Breast epithelium (tissue), 4 donors: Measurements from ENCODE around the gene PLEKHA8. TPM values are rescaled to one million over a fixed set of nuclear protein-coding genes. Genes with fewer than 3 reads are reported as not detected.
A peak's percentile ranks its signal among the peaks of the same experiment; 100 is the strongest.

Experiments used
- DNase-seq, 2 donors: peaks; one replicate each; pipeline ENCODE4 v3.0.0-alpha.2; 2019; ENCODE audit warnings: low spot score in 2 of 2
- H3K27ac ChIP-seq, 2 donors: fragments of 200-600 bp; sonication (generic) in 1 of 2; one replicate each; pipeline ENCODE4 v1.5.1; 2016 to 2019; ENCODE audit warnings: mild to moderate bottlenecking in 1 of 2
- H3K27me3 ChIP-seq, 2 donors: fragments of 200-600 bp; sonication (generic) in 1 of 2; one replicate each; pipeline versions ENCODE4 v1.5.1 to v1.6.0; 2017 to 2019; ENCODE audit warnings: control low read depth in 1 of 2, mild to moderate bottlenecking in 1 of 2
- H3K36me3 ChIP-seq: fragments of 200-600 bp; one replicate; pipeline ENCODE4 v1.5.1; 2019
- H3K4me1 ChIP-seq, 2 donors: fragments of 200-600 bp; sonication (generic); one replicate each; pipeline ENCODE4 v1.5.1; 2016 to 2019; ENCODE audit warnings: control low read depth in 1 of 2
- H3K4me3 ChIP-seq, 3 donors: fragments of 200-600 bp; sonication (generic); 1 replicate in 2 of 3; 2 replicates in 1 of 3; pipeline ENCODE4 v1.5.1; 2016 to 2019; ENCODE audit warnings: mild to moderate bottlenecking in 3 of 3, moderate library complexity in 2 of 3
- H3K9me3 ChIP-seq, 2 donors: fragments of 200-600 bp; sonication (generic) in 1 of 2; one replicate each; pipeline ENCODE4 v1.5.1; 2016 to 2019; ENCODE audit warnings: control low read depth in 1 of 2
- CTCF ChIP-seq, 3 donors: fragments of 450-650 bp; IDR thresholded peaks; one replicate each; pipeline ENCODE4 v1.5.1; 2016 to 2017; ENCODE audit warnings: antibody characterized with exemption in 3 of 3, mild to moderate bottlenecking in 3 of 3, moderate library complexity in 3 of 3
- POLR2A ChIP-seq: fragments of 450-650 bp; IDR thresholded peaks from one replicate; pipeline ENCODE4 v1.6.1; 2016; ENCODE audit warnings: antibody characterized with exemption, mild to moderate bottlenecking, moderate library complexity
- POLR2AphosphoS5 ChIP-seq, 3 donors: sonication (generic); formaldehyde crosslinking; IDR thresholded peaks; one replicate each; pipeline ENCODE4 v1.6.1; 2017; ENCODE audit warnings: antibody characterized with exemption in 3 of 3
- intact Hi-C: fragments of 100-400 bp; cut with DNase I; formaldehyde crosslinking; loops from one replicate; pipeline ENCODE4 v1.15.1; 2023; ENCODE audit warnings: low total_unique reads
- total RNA-seq, 3 donors: library from RNA; depleted of rRNA; stranded (reverse); fragments of >200 nt; gene quantifications; one replicate each; pipeline ENCODE4 v1.1.0, GENCODE V29; 2016

The PLEKHA8 gene
- total RNA-seq, 3 donors from 2014 or later = 7.5 to 15.1 (median 14.0) TPM

DNA sequence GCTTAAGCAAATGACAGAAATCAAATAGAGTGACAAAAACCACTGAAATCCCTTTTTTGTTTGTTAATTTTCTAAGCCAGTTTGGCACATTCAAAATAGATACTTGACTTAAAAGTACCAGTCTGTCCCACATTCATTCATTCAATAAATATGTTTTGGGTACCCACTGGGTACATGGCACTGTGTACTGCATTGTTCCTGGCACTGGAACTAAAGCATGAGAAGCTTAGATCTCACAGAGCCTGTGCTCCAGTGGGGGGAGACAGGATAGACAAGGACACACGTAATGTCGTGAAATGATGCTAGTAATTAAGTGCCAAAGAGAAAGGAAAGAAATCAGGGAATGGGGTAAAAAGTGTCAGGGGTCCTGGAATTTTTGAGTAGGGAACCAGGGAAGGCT, 119.6 kb downstream of the PLEKHA8 start:
- H3K27ac ChIP-seq = peak overlapping the region in 1 of 2 donors; percentile 83

GRCh38 chr7:30148426-30148825, 120.2 kb downstream of the PLEKHA8 start:
- peak overlapping the region; percentile 83 to 88 for H3K27ac ChIP-seq
- no peak for TF ChIP-seq POLR2A
- no peak for TF ChIP-seq CTCF (IDR thresholded peaks at IDR 0.05)
- no peak for TF ChIP-seq POLR2AphosphoS5 (IDR thresholded peaks at IDR 0.05)
- H3K36me3 ChIP-seq = no peaks in the 10 kb centered on the region

More for the DNA sequence above, 119.6 kb downstream of the PLEKHA8 start:
- H3K4me3 ChIP-seq = no peak overlapping the region
- intact Hi-C loops = no loop called here
- no peak for TF ChIP-seq POLR2AphosphoS5 (IDR thresholded peaks at IDR 0.05)
- no peaks in the 10 kb centered on the region for H3K9me3 ChIP-seq
- peaks cover 0 to 6% of the 10 kb centered on the region in 2 donors for H3K4me1 ChIP-seq
- DNase-seq = no peak
- H3K36me3 ChIP-seq = no peaks in the 10 kb centered on the region
- no peaks in the 10 kb centered on the region for H3K27me3 ChIP-seq

GRCh38 chr7:30148951-30149459, 120.8 kb downstream of the PLEKHA8 start:
- H3K4me1 ChIP-seq = no peaks in the 10 kb centered on the region
- H3K27ac ChIP-seq = peak overlapping the region; percentile 83 to 88
- H3K4me3 ChIP-seq = peak overlapping the region in 1 of 3 donors; percentile 5
- no peaks in the 10 kb centered on the region for H3K27me3 ChIP-seq
- no peak for TF ChIP-seq CTCF (IDR thresholded peaks at IDR 0.05)
- TF ChIP-seq POLR2AphosphoS5 (IDR thresholded peaks at IDR 0.05) = peak in 1 of 3 donors; percentile 32
- TF ChIP-seq POLR2A = no peak
- no peaks in the 10 kb centered on the region for H3K36me3 ChIP-seq
- DNase-seq = peak in 1 of 2 donors; percentile 77
- intact Hi-C loops = no loop called here
- no peaks in the 10 kb centered on the region for H3K9me3 ChIP-seq

More at GRCh38 chr7:30148426-30148825, 120.2 kb downstream of the PLEKHA8 start:
- Histone ChIP-seq H3K4me1 (peaks cover 0 to 4% of the 10 kb centered on the region in 2 donors), H3K27me3 (no peaks in the 10 kb centered on the region), H3K4me3 (no peak overlapping the region), H3K9me3 (no peaks in the 10 kb centered on the region)
- DNase-seq = no peak
- intact Hi-C loops = no loop called here

- DNase-seq = no peak
- Histone ChIP-seq H3K9me3 (no peaks in the 10 kb centered on the region), H3K27me3 (no peaks in the 10 kb centered on the region), H3K27ac (peak overlapping the region; percentile 83 to 88), H3K36me3 (no peaks in the 10 kb centered on the region), H3K4me1 (no peaks in the 10 kb centered on the region), H3K4me3 (no peak overlapping the region)
- intact Hi-C loops = no loop called here
- TF ChIP-seq POLR2AphosphoS5 (IDR thresholded peaks at IDR 0.05) (no peak), POLR2A (no peak), CTCF (IDR thresholded peaks at IDR 0.05) (no peak)
Observed at GRCh38 chr7:30149640-30150272, 121.5 kb downstream of the PLEKHA8 start.

DNA sequence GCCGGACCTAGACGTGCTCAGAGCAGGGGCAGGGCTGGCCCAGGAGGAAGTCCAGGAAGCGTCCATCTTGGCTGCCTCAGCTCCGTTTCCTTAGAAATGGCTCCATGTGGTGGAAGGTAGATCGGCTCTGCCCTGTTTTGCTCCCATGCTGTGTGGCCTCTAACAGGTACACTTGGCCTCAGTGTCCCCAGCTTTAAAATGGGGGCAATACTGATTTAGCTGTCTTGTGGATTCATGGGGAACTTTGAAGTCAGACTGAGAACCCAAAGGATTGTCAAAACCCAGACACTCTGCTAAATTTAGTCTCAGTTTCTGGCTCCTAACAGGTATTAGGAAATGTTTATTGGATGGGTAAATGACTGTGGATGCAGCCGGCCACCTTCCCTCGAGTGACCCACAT, 122.5 kb downstream of the PLEKHA8 start:
- no peak for TF ChIP-seq POLR2A
- Histone ChIP-seq H3K27ac (peak overlapping the region in 1 of 2 donors; percentile 33), H3K36me3 (no peaks in the 10 kb centered on the region), H3K9me3 (no peaks in the 10 kb centered on the region), H3K27me3 (no peaks in the 10 kb centered on the region), H3K4me3 (no peak overlapping the region), H3K4me1 (no peaks in the 10 kb centered on the region)
- intact Hi-C loops = no loop called here
- DNase-seq = no peak

DNA sequence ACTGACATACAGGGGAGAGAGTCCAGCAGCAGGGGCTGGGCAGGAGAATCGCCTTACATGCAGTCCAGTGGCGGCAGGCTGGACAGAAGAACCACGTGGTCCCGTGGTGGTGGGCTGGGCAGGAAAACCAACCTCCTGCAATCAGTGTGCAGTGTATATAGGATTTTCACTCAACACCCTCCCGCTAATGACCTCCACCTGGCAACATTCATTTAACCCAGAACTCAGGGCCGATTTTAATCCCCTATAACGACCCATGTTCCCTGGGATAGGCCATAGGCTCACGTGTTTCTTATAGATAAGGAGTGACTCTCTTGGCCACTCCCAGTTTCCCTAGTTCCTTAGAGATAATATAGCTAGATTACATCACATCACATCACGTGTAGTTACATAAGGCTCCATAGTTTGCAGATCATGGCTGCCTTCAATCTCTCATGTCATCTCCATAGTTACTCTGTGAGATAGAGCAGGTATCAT, 125.9 kb downstream of the PLEKHA8 start:
- no peak for DNase-seq
- TF ChIP-seq CTCF (IDR thresholded peaks at IDR 0.05) (no peak), POLR2A (no peak), POLR2AphosphoS5 (IDR thresholded peaks at IDR 0.05) (no peak)
- H3K4me1 ChIP-seq = no peaks in the 10 kb centered on the region
- no peaks in the 10 kb centered on the region for H3K9me3 ChIP-seq
- H3K27ac ChIP-seq = no peak overlapping the region
- no peak overlapping the region for H3K4me3 ChIP-seq
- intact Hi-C loops = no loop called here
- H3K27me3 ChIP-seq = no peaks in the 10 kb centered on the region
- no peaks in the 10 kb centered on the region for H3K36me3 ChIP-seq
